Calu3 (cell line): ENCODE results near the gene PTPN1. TPM values are rescaled to one million over a fixed set of nuclear protein-coding genes. Genes with fewer than 3 reads are reported as not detected.

Source experiments
- BruUV-seq: library from RNA; stranded (reverse); fragments of 400-500 nt; replicated peaks from 2 replicates; lab custom pipeline; 2021; lab: Mats Ljungman, UMichigan
- CTCF ChIA-PET: fragments of 300-600 bp; sonication (Branson Sonifier 250); formaldehyde crosslinking; loops from one replicate; lab custom pipeline; 2022; ENCODE audit warnings: antibody characterized with exemption; lab: Charles Lee
- DNase-seq: peaks from one replicate; pipeline ENCODE4 v3.0.0; 2022
- H3K27ac Mint-ChIP-seq: one replicate; pipeline ENCODE4 v1.8.0; 2022; ENCODE audit warnings: mixed read lengths; ENCODE audit not compliant: unreplicated experiment
- H3K27me3 Mint-ChIP-seq: one replicate; pipeline ENCODE4 v1.8.0; 2022; ENCODE audit warnings: mixed read lengths; ENCODE audit not compliant: unreplicated experiment
- H3K36me3 Mint-ChIP-seq: one replicate; pipeline ENCODE4 v1.8.0; 2022; ENCODE audit warnings: mild to moderate bottlenecking, moderate library complexity, mixed read lengths; ENCODE audit not compliant: insufficient read depth, unreplicated experiment
- H3K4me1 Mint-ChIP-seq: one replicate; pipeline ENCODE4 v1.8.0; 2022; ENCODE audit warnings: mild to moderate bottlenecking, low read depth, mixed read lengths; ENCODE audit not compliant: unreplicated experiment
- H3K4me3 Mint-ChIP-seq: one replicate; pipeline ENCODE4 v1.8.0; 2022; ENCODE audit warnings: mild to moderate bottlenecking, low read depth, moderate library complexity, mixed read lengths; ENCODE audit not compliant: unreplicated experiment
- H3K9me3 Mint-ChIP-seq: one replicate; pipeline ENCODE4 v1.8.0; 2022; ENCODE audit warnings: low read depth, mixed read lengths; ENCODE audit not compliant: unreplicated experiment
- CTCF ChIP-seq: fragments of 200-600 bp; IDR thresholded peaks from one replicate; pipeline ENCODE4 v1.8.0; 2022; ENCODE audit warnings: antibody characterized with exemption; ENCODE audit not compliant: unreplicated experiment
- intact Hi-C: fragments of 100-400 bp; cut with micrococcal nuclease; formaldehyde crosslinking; loops from one replicate; pipeline ENCODE4 v1.10.0; 2022; ENCODE audit not compliant: unreplicated experiment
- total RNA-seq: library from RNA; stranded (reverse); gene quantifications from 2 replicates; pipeline ENCODE4 v1.2.3, GENCODE V29; 2022

Gene PTPN1
- total RNA-seq, 1 experiment from 2014 or later = 58.5 TPM

- intact Hi-C loops = no loop called here
- no peak for DNase-seq
- Mint-ChIP-seq H3K9me3 (no peaks in the 10 kb centered on the region), H3K36me3 (no peaks in the 10 kb centered on the region), H3K4me3 (no peak overlapping the region), H3K27ac (no peak overlapping the region), H3K27me3 (no peaks in the 10 kb centered on the region), H3K4me1 (peaks cover 18% of the 10 kb centered on the region)
- CTCF ChIA-PET = interaction anchor here (0.6 to 0.8 kb wide), 2 partner anchors 14 to 39 kb away, joined by 3 read pairs; no protein-coding TSS in a partner anchor
- BruUV-seq = no TSS peak
- TF ChIP-seq CTCF = no peak
Measured at GRCh38 chr20:50526403-50526989, 16.3 kb downstream of the PTPN1 start.

- no peak for TF ChIP-seq CTCF
- Mint-ChIP-seq H3K36me3 (no peaks in the 10 kb centered on the region), H3K27me3 (no peaks in the 10 kb centered on the region), H3K4me1 (peaks cover 24% of the 10 kb centered on the region), H3K4me3 (no peak overlapping the region), H3K9me3 (no peaks in the 10 kb centered on the region), H3K27ac (no peak overlapping the region)
- DNase-seq = no peak
- intact Hi-C loops = no loop called here
- CTCF ChIA-PET = interaction anchor here (0.7 to 0.8 kb wide), 2 partner anchors 14 to 323 kb away, joined by 3 read pairs; no protein-coding TSS in a partner anchor
- BruUV-seq = no TSS peak
Measured at GRCh38 chr20:50527068-50527605, 17.0 kb downstream of the PTPN1 start.

- DNase-seq = no peak
- CTCF ChIA-PET = interaction anchor here (0.7 kb wide), 1 partner anchor 9 kb away, joined by 5 read pairs; no protein-coding TSS in a partner anchor
- no TSS peak for BruUV-seq
- Mint-ChIP-seq H3K4me3 (no peak overlapping the region), H3K27ac (no peak overlapping the region), H3K27me3 (no peaks in the 10 kb centered on the region), H3K9me3 (no peaks in the 10 kb centered on the region), H3K4me1 (peaks cover 20% of the 10 kb centered on the region), H3K36me3 (no peaks in the 10 kb centered on the region)
- TF ChIP-seq CTCF = no peak
- intact Hi-C loops = no loop called here
Measured at GRCh38 chr20:50528129-50528528, 17.9 kb downstream of the PTPN1 start.

- no peak overlapping the region for H3K27ac Mint-ChIP-seq
- no peak for TF ChIP-seq CTCF
- intact Hi-C loops = no loop called here
Measured at GRCh38 chr20:50528804-50529351, 18.7 kb downstream of the PTPN1 start.

More at GRCh38 chr20:50528804-50529351, 18.7 kb downstream of the PTPN1 start:
- CTCF ChIA-PET = interaction anchor here (0.7 to 1.3 kb wide), 2 partner anchors 9 to 12 kb away, joined by 3 to 5 read pairs; no protein-coding TSS in a partner anchor
- no TSS peak for BruUV-seq
- H3K27me3 Mint-ChIP-seq = no peaks in the 10 kb centered on the region
- DNase-seq = no peak
- no peak overlapping the region for H3K4me3 Mint-ChIP-seq
- H3K4me1 Mint-ChIP-seq = peaks cover 12% of the 10 kb centered on the region
- no peaks in the 10 kb centered on the region for H3K9me3 Mint-ChIP-seq
- no peaks in the 10 kb centered on the region for H3K36me3 Mint-ChIP-seq
